Measurements from ENCODE around the gene PRPS1. TPM values are rescaled to one million over a fixed set of nuclear protein-coding genes. Genes with fewer than 3 reads are reported as not detected.

Gene PRPS1
- 10 to 100 TPM; 51.6 to 62.7 TPM for total RNA-seq
- polyA plus RNA-seq (2013, experiment 1 of 2): 54.2 TPM
- 51.2 TPM for polyA plus RNA-seq (2013, experiment 2 of 2)
- long read RNA-seq, experiment 1, transcript PRPS1-204 (7 exons, 2,152 nt): major isoform, 23 of 29 reads
- long read RNA-seq, experiment 1, partial matches to known transcripts: 3 of 29 reads
- long read RNA-seq, experiment 1, other reads (novel, unspliced or antisense): 3 of 29 reads
- long read RNA-seq, experiment 2, transcript PRPS1-204 (7 exons, 2,152 nt): major isoform, 24 of 26 reads
- long read RNA-seq, experiment 2, partial matches to known transcripts: 1 of 26 reads
- long read RNA-seq, experiment 2, other reads (novel, unspliced or antisense): 1 of 26 reads
- long read RNA-seq, experiment 3, transcript PRPS1-204 (7 exons, 2,152 nt): major isoform, 70 of 73 reads
- long read RNA-seq, experiment 3, partial matches to known transcripts: 2 of 73 reads
- long read RNA-seq, experiment 3, other reads (novel, unspliced or antisense): 1 of 73 reads
- long read RNA-seq, experiment 4, transcript PRPS1-204 (7 exons, 2,152 nt): major isoform, 110 of 117 reads
- long read RNA-seq, experiment 4, partial matches to known transcripts: 1 of 117 reads
- long read RNA-seq, experiment 4, other reads (novel, unspliced or antisense): 5 of 117 reads

DNA sequence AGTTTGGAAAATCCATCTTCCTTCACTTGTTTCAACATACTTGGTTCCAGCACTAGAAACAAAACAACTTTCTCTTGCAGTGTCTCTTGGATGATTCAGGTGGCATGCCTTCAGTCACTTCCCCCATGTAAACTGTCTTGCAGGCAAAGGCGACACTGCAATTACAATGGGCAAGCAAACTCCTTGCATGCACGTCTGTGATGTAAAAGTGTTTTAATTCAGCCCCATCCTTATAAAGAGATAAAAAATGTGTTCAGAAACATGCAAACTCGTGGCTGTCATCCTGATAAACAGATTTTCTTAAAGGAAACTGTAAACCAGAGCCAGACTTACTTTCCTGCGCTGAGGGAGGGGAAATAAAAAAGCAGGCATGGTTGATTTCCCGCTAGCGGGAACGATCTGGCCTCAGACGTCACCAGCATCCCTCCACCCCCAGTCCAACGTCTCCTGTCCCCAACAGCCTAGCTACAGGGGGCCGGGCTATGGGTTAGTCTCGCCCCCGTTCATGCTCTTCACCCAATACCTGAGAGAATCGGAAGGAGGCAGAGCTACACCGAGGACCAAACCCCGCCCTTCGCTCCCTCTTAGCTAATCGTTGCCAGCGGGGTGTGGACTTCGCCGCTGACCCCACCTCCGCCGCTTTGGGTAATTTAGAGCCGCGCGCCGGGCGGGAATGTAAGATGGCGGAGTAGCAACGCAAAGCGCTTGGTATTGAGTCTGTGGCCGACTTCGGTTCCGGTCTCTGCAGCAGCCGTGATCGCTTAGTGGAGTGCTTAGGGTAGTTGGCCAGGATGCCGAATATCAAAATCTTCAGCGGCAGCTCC lies at the start of gene PRPS1:
Gene PRPS1 (plus strand): TSS at position 673 of the 824 bp plus-strand sequence. CDS start 119 bp downstream, at position 792.
- H3K9me3 Mint-ChIP-seq: peaks cover 26% of the 10 kb centered on the region
- peak within 1 kb of the TSS; percentile 97 for H3K27ac Mint-ChIP-seq
- TF ChIP-seq, protein P1, sequence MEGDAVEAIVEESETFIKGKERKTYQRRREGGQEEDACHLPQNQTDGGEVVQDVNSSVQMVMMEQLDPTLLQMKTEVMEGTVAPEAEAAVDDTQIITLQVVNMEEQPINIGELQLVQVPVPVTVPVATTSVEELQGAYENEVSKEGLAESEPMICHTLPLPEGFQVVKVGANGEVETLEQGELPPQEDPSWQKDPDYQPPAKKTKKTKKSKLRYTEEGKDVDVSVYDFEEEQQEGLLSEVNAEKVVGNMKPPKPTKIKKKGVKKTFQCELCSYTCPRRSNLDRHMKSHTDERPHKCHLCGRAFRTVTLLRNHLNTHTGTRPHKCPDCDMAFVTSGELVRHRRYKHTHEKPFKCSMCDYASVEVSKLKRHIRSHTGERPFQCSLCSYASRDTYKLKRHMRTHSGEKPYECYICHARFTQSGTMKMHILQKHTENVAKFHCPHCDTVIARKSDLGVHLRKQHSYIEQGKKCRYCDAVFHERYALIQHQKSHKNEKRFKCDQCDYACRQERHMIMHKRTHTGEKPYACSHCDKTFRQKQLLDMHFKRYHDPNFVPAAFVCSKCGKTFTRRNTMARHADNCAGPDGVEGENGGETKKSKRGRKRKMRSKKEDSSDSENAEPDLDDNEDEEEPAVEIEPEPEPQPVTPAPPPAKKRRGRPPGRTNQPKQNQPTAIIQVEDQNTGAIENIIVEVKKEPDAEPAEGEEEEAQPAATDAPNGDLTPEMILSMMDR (conservative IDR thresholded peaks at IDR 0.05): no peak
- no peaks in the 10 kb centered on the region for H3K27me3 Mint-ChIP-seq (ENCODE audit: insufficient read depth)
- H3K4me1 Mint-ChIP-seq: peaks cover 9% of the 10 kb centered on the region
- H3K4me1 ChIP-seq (ENCODE audit: control insufficient read depth, insufficient read depth, low read length): no peaks in the 10 kb centered on the region
- H3K4me3 ChIP-seq (ENCODE audit: low read length): peak within 1 kb of the TSS; percentile 91
- no peaks in the 10 kb centered on the region for H3K9me3 ChIP-seq (ENCODE audit: control insufficient read depth, low read length)
- DNase-seq: peak; percentile 99
- H3K27ac ChIP-seq (ENCODE audit: low read depth, low read length): peak within 1 kb of the TSS; percentile 68
- no peaks in the 10 kb centered on the region for H3K27me3 ChIP-seq (ENCODE audit: control insufficient read depth, insufficient read depth, low read length, poor library complexity, severe bottlenecking)
- H3K4me3 Mint-ChIP-seq: peak within 1 kb of the TSS; percentile 88
- WGBS, 2 experiments (ENCODE audit: insufficient coverage in 1 of 2, insufficient read length in 1 of 2): 2 to 7% methylated on average over 4 to 36 of the region's 37 CpGs
- H3K36me3 Mint-ChIP-seq (ENCODE audit: low read depth): no peaks in the 10 kb centered on the region
- H3K36me3 ChIP-seq (ENCODE audit: control insufficient read depth, insufficient read depth, low read length): no peaks in the 10 kb centered on the region
- H3K9ac ChIP-seq (ENCODE audit: extremely low read depth, low read length, poor library complexity, severe bottlenecking): peak within 1 kb of the TSS; percentile 80

DNA sequence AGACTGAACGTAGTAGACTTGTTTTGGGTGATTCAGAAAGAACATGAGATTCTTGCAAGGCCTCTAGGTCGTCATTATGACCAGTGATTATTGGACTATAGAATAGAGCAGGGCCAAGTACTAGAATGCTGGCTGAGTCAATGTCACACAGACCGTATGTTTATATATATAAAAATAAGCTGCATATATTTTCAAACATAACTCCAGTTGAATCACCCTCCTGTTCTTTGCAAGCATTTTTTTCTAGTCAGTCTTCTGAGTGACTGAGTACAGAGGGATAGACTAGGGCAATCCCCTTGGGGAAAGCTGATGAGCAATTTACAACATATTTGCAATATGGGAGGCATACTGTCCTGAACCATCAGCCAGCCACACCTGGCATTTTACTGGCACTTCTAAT lies 48.4 kb upstream of the PRPS1 start:
- H3K9ac ChIP-seq (ENCODE audit: extremely low read depth, low read length, poor library complexity, severe bottlenecking): no peak overlapping the region
- DNase-seq: no peak
- no peak overlapping the region for H3K4me3 ChIP-seq (ENCODE audit: low read length)
- TF ChIP-seq, protein P1 (conservative IDR thresholded peaks at IDR 0.05): no peak
- H3K27ac ChIP-seq (ENCODE audit: low read depth, low read length): no peak overlapping the region
- H3K9me3 ChIP-seq (ENCODE audit: control insufficient read depth, low read length): no peaks in the 10 kb centered on the region
- WGBS, 2 experiments (ENCODE audit: insufficient coverage in 1 of 2, insufficient read length in 1 of 2): 96 to 100% methylated on average over 1 to 2 of the region's 3 CpGs
- H3K36me3 ChIP-seq (ENCODE audit: control insufficient read depth, insufficient read depth, low read length): no peaks in the 10 kb centered on the region
- no peak overlapping the region for H3K27ac Mint-ChIP-seq
- H3K27me3 Mint-ChIP-seq (ENCODE audit: insufficient read depth): no peaks in the 10 kb centered on the region
- no peaks in the 10 kb centered on the region for H3K4me1 ChIP-seq (ENCODE audit: control insufficient read depth, insufficient read depth, low read length)
- H3K4me1 Mint-ChIP-seq: no peaks in the 10 kb centered on the region
- H3K36me3 Mint-ChIP-seq (ENCODE audit: low read depth): no peaks in the 10 kb centered on the region
- H3K4me3 Mint-ChIP-seq: no peak overlapping the region
- peaks cover 44% of the 10 kb centered on the region for H3K9me3 Mint-ChIP-seq
- no peaks in the 10 kb centered on the region for H3K27me3 ChIP-seq (ENCODE audit: control insufficient read depth, insufficient read depth, low read length, poor library complexity, severe bottlenecking)

DNA sequence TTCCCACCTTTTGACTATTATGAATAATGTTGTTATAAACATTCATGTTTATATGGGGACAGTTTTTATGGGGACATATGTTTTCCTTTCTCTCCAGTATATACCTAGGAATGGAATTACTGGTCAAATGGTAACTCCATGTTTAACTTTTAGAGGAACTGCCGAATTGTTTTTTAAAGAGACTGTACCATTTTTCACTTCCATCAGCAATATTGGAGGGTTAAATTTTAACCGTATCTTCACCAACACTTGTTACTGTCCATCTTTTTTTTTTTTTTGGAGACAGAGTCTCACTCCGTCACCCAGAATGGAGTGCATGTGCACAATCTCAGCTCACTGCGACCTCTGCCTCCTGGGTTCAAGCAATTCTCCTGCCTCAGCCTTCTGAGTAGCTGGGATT lies 46.4 kb upstream of the PRPS1 start:
- Histone ChIP-seq H3K27me3 (ENCODE audit: control insufficient read depth, insufficient read depth, low read length, poor library complexity, severe bottlenecking) (no peaks in the 10 kb centered on the region), H3K9me3 (ENCODE audit: control insufficient read depth, low read length) (no peaks in the 10 kb centered on the region), H3K9ac (ENCODE audit: extremely low read depth, low read length, poor library complexity, severe bottlenecking) (no peak overlapping the region), H3K36me3 (ENCODE audit: control insufficient read depth, insufficient read depth, low read length) (no peaks in the 10 kb centered on the region), H3K27ac (ENCODE audit: low read depth, low read length) (no peak overlapping the region), H3K4me1 (ENCODE audit: control insufficient read depth, insufficient read depth, low read length) (no peaks in the 10 kb centered on the region), H3K4me3 (ENCODE audit: low read length) (no peak overlapping the region)
- H3K27me3 Mint-ChIP-seq (ENCODE audit: insufficient read depth): no peaks in the 10 kb centered on the region
- H3K9me3 Mint-ChIP-seq: peaks cover 53% of the 10 kb centered on the region
- TF ChIP-seq, protein P1 (conservative IDR thresholded peaks at IDR 0.05): no peak
- no peak overlapping the region for H3K4me3 Mint-ChIP-seq
- H3K27ac Mint-ChIP-seq: no peak overlapping the region
- H3K4me1 Mint-ChIP-seq: no peaks in the 10 kb centered on the region
- 89% methylated on average over 4 of the region's 4 CpGs; no CpG with 5 or more reads in 1 of the 2 experiments for WGBS, 2 experiments (ENCODE audit: insufficient coverage in 1 of 2, insufficient read length in 1 of 2)
- no peak for DNase-seq
- no peaks in the 10 kb centered on the region for H3K36me3 Mint-ChIP-seq (ENCODE audit: low read depth)
